Measurements from ENCODE around the gene HOXC9.

DNA sequence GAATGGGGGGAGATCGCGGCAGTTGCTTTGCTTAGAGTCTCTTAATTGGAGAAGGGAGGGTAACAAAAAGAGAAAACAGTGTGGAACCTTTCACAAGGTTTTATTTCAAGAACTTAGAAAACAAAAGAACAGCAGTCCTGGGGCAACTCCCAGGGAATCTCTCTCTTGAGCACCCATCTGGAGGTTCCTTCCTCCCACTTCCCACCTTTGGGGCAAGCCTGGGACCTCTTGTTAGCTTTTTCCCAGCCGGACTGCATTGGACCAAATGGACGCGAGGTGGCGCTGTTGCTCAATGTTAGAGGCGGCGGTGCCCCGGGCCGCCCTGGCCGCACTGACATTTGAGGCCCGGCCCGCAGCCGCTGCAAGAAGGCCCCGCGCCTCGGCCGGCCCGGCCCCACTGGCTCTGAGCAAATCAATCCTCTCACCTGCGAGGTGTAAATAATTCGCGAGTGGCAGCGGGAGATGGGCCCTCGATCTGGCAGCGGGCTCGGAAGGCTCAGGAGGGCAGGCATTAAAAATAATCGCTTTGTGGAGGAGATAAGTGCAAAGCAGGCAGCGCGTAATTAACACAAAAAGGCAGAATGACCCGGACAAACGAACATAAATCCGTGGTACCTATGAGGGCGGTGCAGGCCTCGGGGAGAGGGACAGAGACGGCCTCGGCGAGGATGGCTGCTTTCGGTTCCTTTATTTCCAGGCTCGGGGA, 6.0 kb downstream of the HOXC9 start:
- TF ChIP-seq, protein P1, sequence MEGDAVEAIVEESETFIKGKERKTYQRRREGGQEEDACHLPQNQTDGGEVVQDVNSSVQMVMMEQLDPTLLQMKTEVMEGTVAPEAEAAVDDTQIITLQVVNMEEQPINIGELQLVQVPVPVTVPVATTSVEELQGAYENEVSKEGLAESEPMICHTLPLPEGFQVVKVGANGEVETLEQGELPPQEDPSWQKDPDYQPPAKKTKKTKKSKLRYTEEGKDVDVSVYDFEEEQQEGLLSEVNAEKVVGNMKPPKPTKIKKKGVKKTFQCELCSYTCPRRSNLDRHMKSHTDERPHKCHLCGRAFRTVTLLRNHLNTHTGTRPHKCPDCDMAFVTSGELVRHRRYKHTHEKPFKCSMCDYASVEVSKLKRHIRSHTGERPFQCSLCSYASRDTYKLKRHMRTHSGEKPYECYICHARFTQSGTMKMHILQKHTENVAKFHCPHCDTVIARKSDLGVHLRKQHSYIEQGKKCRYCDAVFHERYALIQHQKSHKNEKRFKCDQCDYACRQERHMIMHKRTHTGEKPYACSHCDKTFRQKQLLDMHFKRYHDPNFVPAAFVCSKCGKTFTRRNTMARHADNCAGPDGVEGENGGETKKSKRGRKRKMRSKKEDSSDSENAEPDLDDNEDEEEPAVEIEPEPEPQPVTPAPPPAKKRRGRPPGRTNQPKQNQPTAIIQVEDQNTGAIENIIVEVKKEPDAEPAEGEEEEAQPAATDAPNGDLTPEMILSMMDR (tag by site-specific recombination; IDR thresholded peaks at IDR 0.05): peak; percentile 88
- TF ChIP-seq ZXDB (tag by site-specific recombination; IDR thresholded peaks at IDR 0.05): peak; percentile 73
- TF ChIP-seq ZBTB1 (tag by site-specific recombination; IDR thresholded peaks at IDR 0.05): no peak
- TF ChIP-seq ZNF561 (tag by site-specific recombination; IDR thresholded peaks at IDR 0.05; ENCODE audit: borderline replicate concordance): no peak
- TF ChIP-seq, protein P2, sequence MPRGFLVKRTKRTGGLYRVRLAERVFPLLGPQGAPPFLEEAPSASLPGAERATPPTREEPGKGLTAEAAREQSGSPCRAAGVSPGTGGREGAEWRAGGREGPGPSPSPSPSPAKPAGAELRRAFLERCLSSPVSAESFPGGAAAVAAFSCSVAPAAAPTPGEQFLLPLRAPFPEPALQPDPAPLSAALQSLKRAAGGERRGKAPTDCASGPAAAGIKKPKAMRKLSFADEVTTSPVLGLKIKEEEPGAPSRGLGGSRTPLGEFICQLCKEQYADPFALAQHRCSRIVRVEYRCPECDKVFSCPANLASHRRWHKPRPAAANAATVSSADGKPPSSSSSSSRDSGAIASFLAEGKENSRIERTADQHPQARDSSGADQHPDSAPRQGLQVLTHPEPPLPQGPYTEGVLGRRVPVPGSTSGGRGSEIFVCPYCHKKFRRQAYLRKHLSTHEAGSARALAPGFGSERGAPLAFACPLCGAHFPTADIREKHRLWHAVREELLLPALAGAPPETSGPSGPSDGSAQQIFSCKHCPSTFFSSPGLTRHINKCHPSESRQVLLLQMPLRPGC (tag by site-specific recombination; IDR thresholded peaks at IDR 0.05): no peak
- TF ChIP-seq ZNF544 (tag by site-specific recombination; IDR thresholded peaks at IDR 0.05): no peak
- 0 out of 2 replicates have a peak, but pooled peaks have one; percentile 8 for TF ChIP-seq MZF1 (tag by site-specific recombination; IDR thresholded peaks at IDR 0.05; ENCODE audit: borderline replicate concordance)
- TF ChIP-seq, protein P3, sequence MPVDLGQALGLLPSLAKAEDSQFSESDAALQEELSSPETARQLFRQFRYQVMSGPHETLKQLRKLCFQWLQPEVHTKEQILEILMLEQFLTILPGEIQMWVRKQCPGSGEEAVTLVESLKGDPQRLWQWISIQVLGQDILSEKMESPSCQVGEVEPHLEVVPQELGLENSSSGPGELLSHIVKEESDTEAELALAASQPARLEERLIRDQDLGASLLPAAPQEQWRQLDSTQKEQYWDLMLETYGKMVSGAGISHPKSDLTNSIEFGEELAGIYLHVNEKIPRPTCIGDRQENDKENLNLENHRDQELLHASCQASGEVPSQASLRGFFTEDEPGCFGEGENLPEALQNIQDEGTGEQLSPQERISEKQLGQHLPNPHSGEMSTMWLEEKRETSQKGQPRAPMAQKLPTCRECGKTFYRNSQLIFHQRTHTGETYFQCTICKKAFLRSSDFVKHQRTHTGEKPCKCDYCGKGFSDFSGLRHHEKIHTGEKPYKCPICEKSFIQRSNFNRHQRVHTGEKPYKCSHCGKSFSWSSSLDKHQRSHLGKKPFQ (tag by site-specific recombination; IDR thresholded peaks at IDR 0.05): peak; percentile 67
- TF ChIP-seq, protein P4, sequence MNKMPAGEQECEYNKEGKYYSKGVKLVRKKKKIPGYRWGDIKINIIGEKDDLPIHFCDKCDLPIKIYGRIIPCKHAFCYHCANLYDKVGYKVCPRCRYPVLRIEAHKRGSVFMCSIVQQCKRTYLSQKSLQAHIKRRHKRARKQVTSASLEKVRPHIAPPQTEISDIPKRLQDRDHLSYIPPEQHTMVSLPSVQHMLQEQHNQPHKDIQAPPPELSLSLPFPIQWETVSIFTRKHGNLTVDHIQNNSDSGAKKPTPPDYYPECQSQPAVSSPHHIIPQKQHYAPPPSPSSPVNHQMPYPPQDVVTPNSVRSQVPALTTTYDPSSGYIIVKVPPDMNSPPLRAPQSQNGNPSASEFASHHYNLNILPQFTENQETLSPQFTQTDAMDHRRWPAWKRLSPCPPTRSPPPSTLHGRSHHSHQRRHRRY (tag by site-specific recombination; IDR thresholded peaks at IDR 0.05): no peak
- no peak for TF ChIP-seq YY1 (tag by site-specific recombination; IDR thresholded peaks at IDR 0.05)
- TF ChIP-seq, protein P5, sequence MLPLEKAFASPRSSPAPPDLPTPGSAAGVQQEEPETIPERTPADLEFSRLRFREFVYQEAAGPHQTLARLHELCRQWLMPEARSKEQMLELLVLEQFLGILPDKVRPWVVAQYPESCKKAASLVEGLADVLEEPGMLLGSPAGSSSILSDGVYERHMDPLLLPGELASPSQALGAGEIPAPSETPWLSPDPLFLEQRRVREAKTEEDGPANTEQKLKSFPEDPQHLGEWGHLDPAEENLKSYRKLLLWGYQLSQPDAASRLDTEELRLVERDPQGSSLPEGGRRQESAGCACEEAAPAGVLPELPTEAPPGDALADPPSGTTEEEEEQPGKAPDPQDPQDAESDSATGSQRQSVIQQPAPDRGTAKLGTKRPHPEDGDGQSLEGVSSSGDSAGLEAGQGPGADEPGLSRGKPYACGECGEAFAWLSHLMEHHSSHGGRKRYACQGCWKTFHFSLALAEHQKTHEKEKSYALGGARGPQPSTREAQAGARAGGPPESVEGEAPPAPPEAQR (tag by site-specific recombination; IDR thresholded peaks at IDR 0.05): no peak
- TF ChIP-seq, protein P6, sequence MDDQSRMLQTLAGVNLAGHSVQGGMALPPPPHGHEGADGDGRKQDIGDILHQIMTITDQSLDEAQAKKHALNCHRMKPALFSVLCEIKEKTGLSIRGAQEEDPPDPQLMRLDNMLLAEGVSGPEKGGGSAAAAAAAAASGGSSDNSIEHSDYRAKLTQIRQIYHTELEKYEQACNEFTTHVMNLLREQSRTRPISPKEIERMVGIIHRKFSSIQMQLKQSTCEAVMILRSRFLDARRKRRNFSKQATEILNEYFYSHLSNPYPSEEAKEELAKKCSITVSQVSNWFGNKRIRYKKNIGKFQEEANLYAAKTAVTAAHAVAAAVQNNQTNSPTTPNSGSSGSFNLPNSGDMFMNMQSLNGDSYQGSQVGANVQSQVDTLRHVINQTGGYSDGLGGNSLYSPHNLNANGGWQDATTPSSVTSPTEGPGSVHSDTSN (CRISPR knock-in tag; IDR thresholded peaks at IDR 0.05): no peak
- no peak for TF ChIP-seq ZNF530 (tag by site-specific recombination; IDR thresholded peaks at IDR 0.05; ENCODE audit: low read depth)
- TF ChIP-seq, protein P7, sequence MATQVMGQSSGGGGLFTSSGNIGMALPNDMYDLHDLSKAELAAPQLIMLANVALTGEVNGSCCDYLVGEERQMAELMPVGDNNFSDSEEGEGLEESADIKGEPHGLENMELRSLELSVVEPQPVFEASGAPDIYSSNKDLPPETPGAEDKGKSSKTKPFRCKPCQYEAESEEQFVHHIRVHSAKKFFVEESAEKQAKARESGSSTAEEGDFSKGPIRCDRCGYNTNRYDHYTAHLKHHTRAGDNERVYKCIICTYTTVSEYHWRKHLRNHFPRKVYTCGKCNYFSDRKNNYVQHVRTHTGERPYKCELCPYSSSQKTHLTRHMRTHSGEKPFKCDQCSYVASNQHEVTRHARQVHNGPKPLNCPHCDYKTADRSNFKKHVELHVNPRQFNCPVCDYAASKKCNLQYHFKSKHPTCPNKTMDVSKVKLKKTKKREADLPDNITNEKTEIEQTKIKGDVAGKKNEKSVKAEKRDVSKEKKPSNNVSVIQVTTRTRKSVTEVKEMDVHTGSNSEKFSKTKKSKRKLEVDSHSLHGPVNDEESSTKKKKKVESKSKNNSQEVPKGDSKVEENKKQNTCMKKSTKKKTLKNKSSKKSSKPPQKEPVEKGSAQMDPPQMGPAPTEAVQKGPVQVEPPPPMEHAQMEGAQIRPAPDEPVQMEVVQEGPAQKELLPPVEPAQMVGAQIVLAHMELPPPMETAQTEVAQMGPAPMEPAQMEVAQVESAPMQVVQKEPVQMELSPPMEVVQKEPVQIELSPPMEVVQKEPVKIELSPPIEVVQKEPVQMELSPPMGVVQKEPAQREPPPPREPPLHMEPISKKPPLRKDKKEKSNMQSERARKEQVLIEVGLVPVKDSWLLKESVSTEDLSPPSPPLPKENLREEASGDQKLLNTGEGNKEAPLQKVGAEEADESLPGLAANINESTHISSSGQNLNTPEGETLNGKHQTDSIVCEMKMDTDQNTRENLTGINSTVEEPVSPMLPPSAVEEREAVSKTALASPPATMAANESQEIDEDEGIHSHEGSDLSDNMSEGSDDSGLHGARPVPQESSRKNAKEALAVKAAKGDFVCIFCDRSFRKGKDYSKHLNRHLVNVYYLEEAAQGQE (tag by site-specific recombination; IDR thresholded peaks at IDR 0.05): no peak

All from HEK293 (cell line).